Measurements from ENCODE around the gene LLGL2. TPM values are rescaled to one million over a fixed set of nuclear protein-coding genes. Genes with fewer than 3 reads are reported as not detected.

The LLGL2 gene
- total and polyA plus RNA-seq, 10 of the 15 experiments (the other 5 are each of a cell fraction or from before 2014, with no cell fraction given), result 0.21 to 9.9 (median 4.5) TPM

DNA sequence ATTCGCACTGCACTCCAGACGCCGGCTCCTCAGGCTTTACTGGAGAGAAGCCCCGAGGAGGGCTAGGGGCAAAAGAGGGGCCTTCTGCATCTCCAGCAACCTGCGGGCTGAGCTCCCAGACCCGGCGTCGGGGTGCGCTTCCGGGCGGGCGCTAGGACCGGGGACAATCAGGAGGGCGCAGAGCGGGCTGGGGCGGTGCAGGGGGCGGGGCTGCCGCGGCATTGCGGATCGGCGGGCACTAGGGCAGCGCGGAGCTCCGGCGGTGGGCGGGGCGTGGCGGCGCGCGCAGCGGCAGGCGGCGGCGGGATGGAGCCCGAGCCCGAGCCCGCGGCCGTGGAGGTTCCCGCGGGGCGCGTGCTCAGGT is 9.3 kb upstream of the LLGL2 start, which contains the start of gene TSEN54 (continued):
- TF ChIP-seq, protein P1, sequence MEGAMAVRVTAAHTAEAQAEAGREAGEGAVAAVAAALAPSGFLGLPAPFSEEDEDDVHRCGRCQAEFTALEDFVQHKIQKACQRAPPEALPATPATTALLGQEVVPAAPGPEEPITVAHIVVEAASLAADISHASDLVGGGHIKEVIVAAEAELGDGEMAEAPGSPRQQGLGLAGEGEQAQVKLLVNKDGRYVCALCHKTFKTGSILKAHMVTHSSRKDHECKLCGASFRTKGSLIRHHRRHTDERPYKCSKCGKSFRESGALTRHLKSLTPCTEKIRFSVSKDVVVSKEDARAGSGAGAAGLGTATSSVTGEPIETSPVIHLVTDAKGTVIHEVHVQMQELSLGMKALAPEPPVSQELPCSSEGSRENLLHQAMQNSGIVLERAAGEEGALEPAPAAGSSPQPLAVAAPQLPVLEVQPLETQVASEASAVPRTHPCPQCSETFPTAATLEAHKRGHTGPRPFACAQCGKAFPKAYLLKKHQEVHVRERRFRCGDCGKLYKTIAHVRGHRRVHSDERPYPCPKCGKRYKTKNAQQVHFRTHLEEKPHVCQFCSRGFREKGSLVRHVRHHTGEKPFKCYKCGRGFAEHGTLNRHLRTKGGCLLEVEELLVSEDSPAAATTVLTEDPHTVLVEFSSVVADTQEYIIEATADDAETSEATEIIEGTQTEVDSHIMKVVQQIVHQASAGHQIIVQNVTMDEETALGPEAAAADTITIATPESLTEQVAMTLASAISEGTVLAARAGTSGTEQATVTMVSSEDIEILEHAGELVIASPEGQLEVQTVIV (IDR thresholded peaks at IDR 0.05; ENCODE audit: borderline replicate concordance, partially characterized antibody), result peak; percentile 86
- TF ChIP-seq, protein P2, sequence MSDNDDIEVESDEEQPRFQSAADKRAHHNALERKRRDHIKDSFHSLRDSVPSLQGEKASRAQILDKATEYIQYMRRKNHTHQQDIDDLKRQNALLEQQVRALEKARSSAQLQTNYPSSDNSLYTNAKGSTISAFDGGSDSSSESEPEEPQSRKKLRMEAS (IDR thresholded peaks at IDR 0.05; ENCODE audit: low read depth, low read length), result peak; percentile 30; the same call in 1 of the 2 replicates
- no peak for TF ChIP-seq KLF5 (IDR thresholded peaks at IDR 0.05; ENCODE audit: partially characterized antibody)
- no peak for TF ChIP-seq SMAD5 (IDR thresholded peaks at IDR 0.05; ENCODE audit: low read depth)
- peak; percentile 64 for TF ChIP-seq RUNX3 (IDR thresholded peaks at IDR 0.05; ENCODE audit: low read length)
- TF ChIP-seq, protein P3, sequence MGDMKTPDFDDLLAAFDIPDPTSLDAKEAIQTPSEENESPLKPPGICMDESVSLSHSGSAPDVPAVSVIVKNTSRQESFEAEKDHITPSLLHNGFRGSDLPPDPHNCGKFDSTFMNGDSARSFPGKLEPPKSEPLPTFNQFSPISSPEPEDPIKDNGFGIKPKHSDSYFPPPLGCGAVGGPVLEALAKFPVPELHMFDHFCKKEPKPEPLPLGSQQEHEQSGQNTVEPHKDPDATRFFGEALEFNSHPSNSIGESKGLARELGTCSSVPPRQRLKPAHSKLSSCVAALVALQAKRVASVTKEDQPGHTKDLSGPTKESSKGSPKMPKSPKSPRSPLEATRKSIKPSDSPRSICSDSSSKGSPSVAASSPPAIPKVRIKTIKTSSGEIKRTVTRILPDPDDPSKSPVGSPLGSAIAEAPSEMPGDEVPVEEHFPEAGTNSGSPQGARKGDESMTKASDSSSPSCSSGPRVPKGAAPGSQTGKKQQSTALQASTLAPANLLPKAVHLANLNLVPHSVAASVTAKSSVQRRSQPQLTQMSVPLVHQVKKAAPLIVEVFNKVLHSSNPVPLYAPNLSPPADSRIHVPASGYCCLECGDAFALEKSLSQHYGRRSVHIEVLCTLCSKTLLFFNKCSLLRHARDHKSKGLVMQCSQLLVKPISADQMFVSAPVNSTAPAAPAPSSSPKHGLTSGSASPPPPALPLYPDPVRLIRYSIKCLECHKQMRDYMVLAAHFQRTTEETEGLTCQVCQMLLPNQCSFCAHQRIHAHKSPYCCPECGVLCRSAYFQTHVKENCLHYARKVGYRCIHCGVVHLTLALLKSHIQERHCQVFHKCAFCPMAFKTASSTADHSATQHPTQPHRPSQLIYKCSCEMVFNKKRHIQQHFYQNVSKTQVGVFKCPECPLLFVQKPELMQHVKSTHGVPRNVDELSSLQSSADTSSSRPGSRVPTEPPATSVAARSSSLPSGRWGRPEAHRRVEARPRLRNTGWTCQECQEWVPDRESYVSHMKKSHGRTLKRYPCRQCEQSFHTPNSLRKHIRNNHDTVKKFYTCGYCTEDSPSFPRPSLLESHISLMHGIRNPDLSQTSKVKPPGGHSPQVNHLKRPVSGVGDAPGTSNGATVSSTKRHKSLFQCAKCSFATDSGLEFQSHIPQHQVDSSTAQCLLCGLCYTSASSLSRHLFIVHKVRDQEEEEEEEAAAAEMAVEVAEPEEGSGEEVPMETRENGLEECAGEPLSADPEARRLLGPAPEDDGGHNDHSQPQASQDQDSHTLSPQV (IDR thresholded peaks at IDR 0.05), result no peak
- no peak for TF ChIP-seq SREBF1 (IDR thresholded peaks at IDR 0.05; ENCODE audit: low read length)
- no peak for TF ChIP-seq SIN3A (IDR thresholded peaks at IDR 0.05; ENCODE audit: low read depth, low read length)
- TF ChIP-seq, protein P4, sequence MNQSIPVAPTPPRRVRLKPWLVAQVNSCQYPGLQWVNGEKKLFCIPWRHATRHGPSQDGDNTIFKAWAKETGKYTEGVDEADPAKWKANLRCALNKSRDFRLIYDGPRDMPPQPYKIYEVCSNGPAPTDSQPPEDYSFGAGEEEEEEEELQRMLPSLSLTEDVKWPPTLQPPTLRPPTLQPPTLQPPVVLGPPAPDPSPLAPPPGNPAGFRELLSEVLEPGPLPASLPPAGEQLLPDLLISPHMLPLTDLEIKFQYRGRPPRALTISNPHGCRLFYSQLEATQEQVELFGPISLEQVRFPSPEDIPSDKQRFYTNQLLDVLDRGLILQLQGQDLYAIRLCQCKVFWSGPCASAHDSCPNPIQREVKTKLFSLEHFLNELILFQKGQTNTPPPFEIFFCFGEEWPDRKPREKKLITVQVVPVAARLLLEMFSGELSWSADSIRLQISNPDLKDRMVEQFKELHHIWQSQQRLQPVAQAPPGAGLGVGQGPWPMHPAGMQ (IDR thresholded peaks at IDR 0.05; ENCODE audit: borderline replicate concordance), result no peak
- TF ChIP-seq MYC (IDR thresholded peaks at IDR 0.05; ENCODE audit: insufficient read depth, insufficient read length, insufficient replicate concordance, low read length, severe bottlenecking), result no peak
- TF ChIP-seq SPI1 (IDR thresholded peaks at IDR 0.05; ENCODE audit: borderline replicate concordance, insufficient read depth, low read depth, low read length), result no peak
- peak; percentile 93 for TF ChIP-seq SP1 (IDR thresholded peaks at IDR 0.05; ENCODE audit: low read depth, low read length)
- TF ChIP-seq ZSCAN29 (IDR thresholded peaks at IDR 0.05), result peak; percentile 67; the same call in 1 of the 2 replicates
- TF ChIP-seq BCL11A (IDR thresholded peaks at IDR 0.05; ENCODE audit: low read depth, low read length), result no peak
- no peak for TF ChIP-seq RCOR1 (conservative IDR thresholded peaks at IDR 0.05; ENCODE audit: low read depth, low read length)
- TF ChIP-seq TCF3 (IDR thresholded peaks at IDR 0.05; ENCODE audit: borderline replicate concordance, insufficient read depth, low read depth, low read length), result no peak
- TF ChIP-seq, protein P5, sequence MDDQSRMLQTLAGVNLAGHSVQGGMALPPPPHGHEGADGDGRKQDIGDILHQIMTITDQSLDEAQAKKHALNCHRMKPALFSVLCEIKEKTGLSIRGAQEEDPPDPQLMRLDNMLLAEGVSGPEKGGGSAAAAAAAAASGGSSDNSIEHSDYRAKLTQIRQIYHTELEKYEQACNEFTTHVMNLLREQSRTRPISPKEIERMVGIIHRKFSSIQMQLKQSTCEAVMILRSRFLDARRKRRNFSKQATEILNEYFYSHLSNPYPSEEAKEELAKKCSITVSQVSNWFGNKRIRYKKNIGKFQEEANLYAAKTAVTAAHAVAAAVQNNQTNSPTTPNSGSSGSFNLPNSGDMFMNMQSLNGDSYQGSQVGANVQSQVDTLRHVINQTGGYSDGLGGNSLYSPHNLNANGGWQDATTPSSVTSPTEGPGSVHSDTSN (IDR thresholded peaks at IDR 0.05; ENCODE audit: insufficient replicate concordance, low read depth, low read length), result peak; percentile 50
- TF ChIP-seq NRF1 (conservative IDR thresholded peaks at IDR 0.05; ENCODE audit: low read depth, low read length), result peak; percentile 13; the same call in 1 of the 2 replicates
- no peak for TF ChIP-seq SUZ12 (IDR thresholded peaks at IDR 0.05; ENCODE audit: unreplicated experiment)
- peak; percentile 88 for TF ChIP-seq IKZF1 (conservative IDR thresholded peaks at IDR 0.05)
